ENCODE data around the gene PPP1R12C. TPM values are rescaled to one million over a fixed set of nuclear protein-coding genes. Genes with fewer than 3 reads are reported as not detected.

PPP1R12C gene
- total RNA-seq, 1 donor from 2014 or later, result 32.4 TPM

DNA sequence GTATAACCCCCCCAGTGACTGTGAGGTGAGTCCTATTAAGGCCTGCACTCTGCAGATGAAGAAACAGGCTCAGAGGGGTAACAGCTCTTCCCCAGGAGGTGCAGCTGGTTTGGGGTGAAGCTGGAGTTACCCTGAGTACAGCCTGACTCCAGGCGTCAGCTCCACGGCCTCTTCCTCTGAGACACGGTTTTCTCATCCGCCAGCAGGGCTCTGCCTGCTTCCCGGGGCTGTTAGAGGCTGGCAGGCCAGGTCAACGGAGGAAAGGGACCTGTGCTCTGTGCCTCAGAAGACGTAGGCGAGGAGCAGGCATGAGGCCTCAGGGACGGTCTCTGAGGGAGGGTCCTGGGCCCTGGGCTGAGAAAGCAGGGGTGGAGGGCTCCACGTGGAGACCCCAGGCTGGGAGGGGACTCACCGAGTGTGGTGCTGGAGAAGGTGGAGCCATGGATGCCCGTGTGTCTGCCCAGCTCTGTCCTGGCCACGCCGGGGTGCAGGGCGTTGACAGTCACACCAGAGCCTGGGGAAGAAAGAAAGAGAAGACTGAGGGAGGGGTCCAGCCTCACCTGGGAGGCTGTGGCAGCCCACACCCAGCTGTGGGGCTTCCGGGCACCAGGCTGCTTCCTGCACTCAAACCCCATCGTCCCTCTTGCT lies 70.3 kb downstream of the PPP1R12C start:
- DNase-seq (ENCODE audit: low read depth), result no peak

DNA sequence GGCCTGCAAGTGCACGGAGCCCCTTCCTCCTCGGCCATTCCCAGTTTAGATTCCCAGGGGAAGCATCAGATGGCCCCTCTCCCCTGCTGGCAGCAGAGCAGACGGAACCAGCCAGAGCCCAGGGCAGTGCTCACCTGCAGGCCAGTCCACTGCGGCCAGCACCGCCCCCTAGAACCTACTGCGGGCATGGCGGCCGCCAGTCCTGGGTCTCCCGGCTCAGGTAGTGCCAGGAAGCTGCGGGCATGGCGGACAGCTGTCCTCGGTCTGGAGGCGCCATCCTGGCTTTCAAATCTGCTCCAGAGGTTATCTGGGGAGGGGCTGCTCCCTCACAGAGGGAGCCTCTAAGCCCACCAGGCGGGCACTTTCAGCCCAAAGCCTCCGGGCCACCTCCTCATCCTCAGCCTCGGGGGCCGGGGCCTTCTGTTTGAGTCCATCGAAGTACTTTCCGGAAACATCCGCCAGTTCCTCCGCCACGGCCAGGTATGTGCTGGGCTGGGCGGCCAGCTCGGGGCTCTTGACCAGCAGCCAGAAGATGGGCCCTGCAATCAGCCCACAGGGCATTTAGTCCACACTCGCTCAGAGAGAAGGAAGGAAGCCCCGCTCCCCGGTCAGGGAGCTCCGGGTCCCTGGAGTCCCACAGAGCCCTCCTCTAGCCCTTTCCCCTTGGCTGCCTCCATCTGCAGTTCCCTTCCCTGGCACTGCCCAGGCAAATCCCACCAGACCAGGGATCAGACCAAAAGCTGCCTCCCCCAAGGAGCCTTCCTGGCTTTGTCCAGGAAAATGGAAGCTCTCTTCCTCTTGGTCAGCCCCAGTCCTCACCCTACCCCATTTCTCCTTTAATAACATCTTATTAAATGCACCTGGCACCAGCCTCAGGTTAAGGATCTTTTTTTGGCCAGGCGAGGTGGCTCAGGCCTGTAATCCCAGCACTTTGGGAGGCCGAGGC lies 72.4 kb downstream of the PPP1R12C start:
- no peak for DNase-seq (ENCODE audit: low read depth)

DNA sequence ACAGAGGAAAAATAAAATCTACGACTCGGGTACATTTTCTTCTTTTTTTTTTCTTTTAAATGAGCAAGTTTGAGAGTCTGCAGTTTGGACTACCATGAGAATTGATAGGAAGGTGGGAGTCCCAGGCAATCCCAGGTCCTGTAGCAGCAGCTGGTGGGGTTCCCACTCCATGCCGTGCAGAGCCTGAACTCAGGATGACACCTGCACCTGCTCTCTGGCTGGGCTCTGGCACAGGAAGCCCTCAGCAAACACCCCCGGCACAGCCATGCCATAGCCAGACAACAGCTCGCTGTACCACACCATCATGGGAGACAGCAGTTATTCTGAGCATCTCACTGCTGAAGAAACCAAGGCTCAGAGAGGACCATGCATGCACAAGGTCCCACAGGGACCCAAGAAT lies 73.2 kb downstream of the PPP1R12C start:
- no peak for DNase-seq (ENCODE audit: low read depth)

DNA sequence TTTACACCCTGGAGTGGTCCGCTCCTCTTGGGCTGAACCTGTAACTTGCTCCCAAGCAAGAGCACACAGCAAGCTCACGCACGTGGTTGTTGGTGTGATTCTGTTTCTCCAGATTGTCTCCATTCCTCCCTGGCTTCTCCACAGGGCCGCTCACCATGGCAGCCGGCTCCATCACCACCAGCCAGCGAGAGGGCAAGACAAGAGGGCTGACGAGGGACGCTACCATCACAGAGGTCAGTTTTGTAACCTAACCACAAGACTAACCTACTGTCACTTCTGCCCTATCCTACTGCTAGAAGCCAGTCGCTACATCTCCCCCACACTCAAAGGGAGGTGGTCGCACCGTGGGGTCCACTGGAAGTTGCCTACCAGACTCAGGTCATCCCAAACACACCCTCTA lies 74.7 kb downstream of the PPP1R12C start:
- no peak for DNase-seq (ENCODE audit: low read depth)

DNA sequence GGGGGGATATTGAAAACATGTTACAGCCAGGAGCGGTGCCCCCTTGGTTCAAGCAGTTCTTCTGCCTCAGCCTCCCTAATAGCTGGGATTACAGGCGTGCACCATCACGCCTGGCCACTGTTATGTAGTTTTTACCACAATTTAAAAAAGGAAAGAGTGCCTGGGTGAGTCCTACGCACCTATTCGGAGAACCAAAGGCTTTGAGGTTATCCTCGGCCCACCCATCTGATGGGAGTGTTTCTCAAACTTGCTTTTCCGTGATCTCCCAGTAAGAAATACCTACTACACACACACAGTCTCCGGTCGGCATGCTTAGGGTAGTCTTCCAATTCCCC lies 75.1 kb downstream of the PPP1R12C start:
- no peak for DNase-seq (ENCODE audit: low read depth)

- DNase-seq (ENCODE audit: low read depth), result no peak
Measured at GRCh38 chr19:55041627-55042343, 75.7 kb downstream of the PPP1R12C start.

GRCh38 chr19:55041244-55041626 lies 76.2 kb downstream of the PPP1R12C start:
- no peak for DNase-seq (ENCODE audit: low read depth)

Other genes starting within 250 kb of the PPP1R12C start
- gene FCAR, start 243.4 kb downstream of the PPP1R12C start, total RNA-seq, result not detected in 2 replicates
- gene NCR1, start 211.5 kb downstream of the PPP1R12C start, total RNA-seq, result not detected in 2 replicates
- not detected in 2 replicates for gene NLRP7, start 170.1 kb downstream of the PPP1R12C start, total RNA-seq
- gene NLRP2, start 151.3 kb downstream of the PPP1R12C start, total RNA-seq, result 6.3 and 15.3 TPM in 2 replicates
- gene GP6, start 79.4 kb downstream of the PPP1R12C start, total RNA-seq, result 0.10 TPM in 1 of 2 replicates, not detected in the other
- gene RDH13, start 54.5 kb downstream of the PPP1R12C start, total RNA-seq, result 19.9 and 22.2 TPM in 2 replicates
- 7.0 and 40.5 TPM in 2 replicates for gene EPS8L1, start 41.8 kb downstream of the PPP1R12C start, total RNA-seq
- gene TNNT1, start 31.6 kb upstream of the PPP1R12C start, total RNA-seq, result 1.9 and 5.9 TPM in 2 replicates
- gene TNNI3, start 40.1 kb upstream of the PPP1R12C start, total RNA-seq, result 0.15 TPM in 1 of 2 replicates, not detected in the other
- gene DNAAF3, start 49.0 kb upstream of the PPP1R12C start, total RNA-seq, result 2.8 and 2.9 TPM in 2 replicates
- gene SYT5, start 62.7 kb upstream of the PPP1R12C start, total RNA-seq, result 1.0 TPM in 1 of 2 replicates, not detected in the other
- gene PTPRH, start 91.9 kb upstream of the PPP1R12C start, total RNA-seq, result 0.55 and 4.9 TPM in 2 replicates
- gene TMEM86B, start 111.1 kb upstream of the PPP1R12C start, total RNA-seq, result 0.94 TPM in 1 of 2 replicates, not detected in the other
- 22.1 and 74.3 TPM in 2 replicates for gene PPP6R1, start 141.4 kb upstream of the PPP1R12C start, total RNA-seq
- 38.6 and 46.9 TPM in 2 replicates for gene HSPBP1, start 162.5 kb upstream of the PPP1R12C start, total RNA-seq
- 0.52 and 4.5 TPM in 2 replicates for gene BRSK1, start 166.4 kb upstream of the PPP1R12C start, total RNA-seq
- gene TMEM150B, start 207.7 kb upstream of the PPP1R12C start, total RNA-seq, result not detected in 2 replicates
- 4.9 and 10.4 TPM in 2 replicates for gene KMT5C, start 222.2 kb upstream of the PPP1R12C start, total RNA-seq
- gene COX6B2, start 237.1 kb upstream of the PPP1R12C start, total RNA-seq, result 0.25 TPM in 1 of 2 replicates, not detected in the other
- not detected in 2 replicates for gene GARIN5B, start 245.6 kb upstream of the PPP1R12C start, total RNA-seq

All from renal cortical epithelial cell (primary cell).